ENCODE measurements around the gene ATG16L2. TPM values are rescaled to one million over a fixed set of nuclear protein-coding genes. Genes with fewer than 3 reads are reported as not detected.

The ATG16L2 gene
- polyA plus RNA-seq, 1 experiment, result 4.2 TPM

- Histone ChIP-seq H3K9me3 (ENCODE audit: control insufficient read depth, insufficient read depth, low read length) (no peaks in the 10 kb centered on the region), H3K4me3 (ENCODE audit: low read depth, low read length) (peak overlapping the region; percentile 63), H3K27me3 (ENCODE audit: control insufficient read depth, insufficient read depth, low read length) (no peaks in the 10 kb centered on the region), H3K27ac (ENCODE audit: low read depth, low read length) (no peak overlapping the region)
- CTCF ChIA-PET, result interaction anchor here (0.6 to 1.9 kb wide), 5 partner anchors 10 to 320 kb away, joined by 3 to 14 read pairs (median 6); partner anchors contain the start of genes FCHSD2 and STARD10
- peak; percentile 58 for DNase-seq (ENCODE audit: low read depth, low spot score)
- POLR2A ChIA-PET, result no interaction called here
- TF ChIP-seq CTCF (IDR thresholded peaks at IDR 0.05; ENCODE audit: low read depth, low read length), result peak; percentile 4; the same call in 1 of the 2 replicates
These were observed 7.9 kb downstream of the ATG16L2 start for GRCh38 chr11:72821920-72822799.

- TF ChIP-seq CTCF (IDR thresholded peaks at IDR 0.05; ENCODE audit: low read depth, low read length), result no peak
- H3K4me3 ChIP-seq (ENCODE audit: low read depth, low read length), result no peak overlapping the region
- no peak for DNase-seq (ENCODE audit: low read depth, low spot score)
- no peaks in the 10 kb centered on the region for H3K27me3 ChIP-seq (ENCODE audit: control insufficient read depth, insufficient read depth, low read length)
- ChIA-PET POLR2A (no interaction called here), CTCF (interaction anchor here (1.1 to 1.9 kb wide), 4 partner anchors 9 to 319 kb away, joined by 3 to 14 read pairs (median 6); partner anchors contain the start of genes FCHSD2 and STARD10)
- no peaks in the 10 kb centered on the region for H3K9me3 ChIP-seq (ENCODE audit: control insufficient read depth, insufficient read depth, low read length)
- no peak overlapping the region for H3K27ac ChIP-seq (ENCODE audit: low read depth, low read length)
These were observed 9.0 kb downstream of the ATG16L2 start for GRCh38 chr11:72823105-72823804.

- POLR2A ChIA-PET, result no interaction called here
- Histone ChIP-seq H3K27ac (ENCODE audit: low read depth, low read length) (no peak overlapping the region), H3K9me3 (ENCODE audit: control insufficient read depth, insufficient read depth, low read length) (no peaks in the 10 kb centered on the region), H3K4me3 (ENCODE audit: low read depth, low read length) (no peak overlapping the region), H3K27me3 (ENCODE audit: control insufficient read depth, insufficient read depth, low read length) (no peaks in the 10 kb centered on the region)
- CTCF ChIA-PET, result no interaction called here
- no peak for TF ChIP-seq CTCF (IDR thresholded peaks at IDR 0.05; ENCODE audit: low read depth, low read length)
- DNase-seq (ENCODE audit: low read depth, low spot score), result no peak
These were observed 9.8 kb downstream of the ATG16L2 start for GRCh38 chr11:72824020-72824419.

- POLR2A ChIA-PET, result no interaction called here
- CTCF ChIA-PET, result no interaction called here
These were observed 10.7 kb downstream of the ATG16L2 start for GRCh38 chr11:72824811-72825505.

More at GRCh38 chr11:72824811-72825505, 10.7 kb downstream of the ATG16L2 start:
- TF ChIP-seq CTCF (IDR thresholded peaks at IDR 0.05; ENCODE audit: low read depth, low read length), result no peak
- H3K27me3 ChIP-seq (ENCODE audit: control insufficient read depth, insufficient read depth, low read length), result no peaks in the 10 kb centered on the region
- no peak overlapping the region for H3K4me3 ChIP-seq (ENCODE audit: low read depth, low read length)
- no peak overlapping the region for H3K27ac ChIP-seq (ENCODE audit: low read depth, low read length)
- no peaks in the 10 kb centered on the region for H3K9me3 ChIP-seq (ENCODE audit: control insufficient read depth, insufficient read depth, low read length)
- DNase-seq (ENCODE audit: low read depth, low spot score), result no peak

All from AG04450 (cell line).